BLaER1 (cell line): ENCODE data around the gene RAB18.
A peak's percentile ranks its signal among the peaks of the same experiment; 100 is the strongest.
"Not testable (repeated sequence)": the region's sequence is repeated elsewhere in the genome, so short reads cannot be mapped to it uniquely, and the experiment has no call there.

ENCODE experiments used
- H3K27ac ChIP-seq: shearing (Covaris generic); formaldehyde crosslinking; 2 replicates; pipeline ENCODE4 v1.8.1; 2022
- H3K27me3 ChIP-seq: shearing (Covaris generic); formaldehyde crosslinking; 2 replicates; pipeline ENCODE4 v1.8.1; 2022
- H3K36me3 ChIP-seq: shearing (Covaris generic); formaldehyde crosslinking; 2 replicates; pipeline ENCODE4 v1.8.1; 2022
- H3K4me1 ChIP-seq: shearing (Covaris generic); formaldehyde crosslinking; 2 replicates; pipeline ENCODE4 v1.8.1; 2022
- H3K4me2 ChIP-seq: shearing (Covaris generic); formaldehyde crosslinking; 2 replicates; pipeline ENCODE4 v1.8.1; 2022
- H3K4me3 ChIP-seq: shearing (Covaris generic); formaldehyde crosslinking; 2 replicates; pipeline ENCODE4 v1.8.1; 2022
- H3K9ac ChIP-seq: shearing (Covaris generic); formaldehyde crosslinking; 2 replicates; pipeline ENCODE4 v1.8.1; 2022
- H3K9me3 ChIP-seq: shearing (Covaris generic); formaldehyde crosslinking; 2 replicates; pipeline ENCODE4 v1.8.1; 2022
- H4K20me1 ChIP-seq: shearing (Covaris generic); formaldehyde crosslinking; 2 replicates; pipeline ENCODE4 v1.8.1; 2022
- Cebpa-rat ChIP-seq: shearing (Covaris generic); IDR thresholded peaks from 2 replicates; pipeline ENCODE4 v1.8.1; 2022

Gene RAB18

DNA sequence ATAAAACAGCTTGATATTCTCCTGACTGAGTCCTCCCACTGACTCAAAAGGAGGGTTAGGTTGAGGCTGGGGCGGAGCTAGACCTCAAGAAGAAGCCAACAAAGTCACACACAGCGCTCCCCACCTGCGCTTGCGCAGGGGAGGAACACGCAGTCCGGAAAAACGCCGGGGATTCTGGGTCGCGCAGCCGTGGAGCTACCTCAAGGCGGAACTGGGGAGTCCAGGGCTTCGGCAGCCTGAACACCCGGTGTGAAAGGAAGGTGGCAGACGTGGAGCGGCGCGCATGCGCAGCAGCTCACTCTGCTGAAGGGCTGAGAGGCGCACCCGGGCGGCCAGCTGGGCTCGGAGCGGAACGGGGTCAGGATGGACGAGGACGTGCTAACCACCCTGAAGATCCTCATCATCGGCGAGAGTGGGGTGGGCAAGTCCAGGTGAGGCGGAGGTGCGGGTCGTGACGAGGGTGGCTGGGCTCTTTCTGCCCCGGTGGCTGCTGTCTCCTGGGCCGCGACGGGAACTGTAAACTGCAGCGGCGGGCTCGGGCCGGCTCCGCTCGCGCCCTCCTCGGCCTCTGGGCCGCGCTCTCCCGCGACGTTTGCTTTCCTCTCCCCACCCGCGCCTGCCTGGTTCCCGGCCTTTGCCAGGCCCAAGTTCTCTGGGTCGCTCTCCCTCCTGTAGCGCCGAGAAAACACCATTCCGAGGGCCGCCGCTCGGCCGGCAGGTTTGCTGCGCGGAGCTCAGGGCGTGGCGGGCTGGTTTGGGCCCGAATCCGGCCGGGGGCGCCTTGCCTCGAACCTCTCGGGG lies at the start of gene RAB18:
Gene RAB18, plus strand, starts transcription at position 298 of the 801 bp plus-strand sequence. Its CDS starts 66 bp downstream, at position 364.
- Histone ChIP-seq H3K9me3 (no peaks in the 10 kb centered on the region), H3K9ac (peak within 1 kb of the TSS; percentile 94), H3K36me3 (peaks cover 25% of the 10 kb centered on the region; the same call in 1 of the 2 replicates), H3K4me1 (peaks cover 23% of the 10 kb centered on the region), H3K4me2 (peak within 1 kb of the TSS; percentile 96), H3K27ac (peak within 1 kb of the TSS; percentile 85), H4K20me1 (peaks cover 48% of the 10 kb centered on the region), H3K4me3 (peak within 1 kb of the TSS; percentile 86), H3K27me3 (no peaks in the 10 kb centered on the region)
- TF ChIP-seq Cebpa-rat = no peak

DNA sequence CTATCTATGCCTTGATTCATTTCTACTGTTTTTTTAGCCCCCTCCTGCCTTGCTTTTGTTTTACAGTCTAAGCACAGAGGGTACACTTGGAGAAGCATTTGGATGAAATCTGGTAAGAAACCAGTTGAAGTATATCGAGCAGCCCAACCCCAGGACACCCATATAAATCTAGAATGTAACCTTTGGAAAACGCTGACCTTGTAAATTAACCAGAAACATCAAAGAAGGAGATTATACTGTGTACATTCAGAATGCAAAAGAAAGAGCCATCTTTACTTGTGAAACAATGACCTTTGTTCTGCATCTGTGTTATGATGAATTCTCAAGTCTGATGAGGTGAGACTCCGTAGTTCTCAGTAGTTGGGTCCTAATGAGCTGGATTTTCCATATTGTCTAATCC lies 49.3 kb upstream of the RAB18 start:
- peaks cover 22% of the 10 kb centered on the region for H3K4me1 ChIP-seq

DNA sequence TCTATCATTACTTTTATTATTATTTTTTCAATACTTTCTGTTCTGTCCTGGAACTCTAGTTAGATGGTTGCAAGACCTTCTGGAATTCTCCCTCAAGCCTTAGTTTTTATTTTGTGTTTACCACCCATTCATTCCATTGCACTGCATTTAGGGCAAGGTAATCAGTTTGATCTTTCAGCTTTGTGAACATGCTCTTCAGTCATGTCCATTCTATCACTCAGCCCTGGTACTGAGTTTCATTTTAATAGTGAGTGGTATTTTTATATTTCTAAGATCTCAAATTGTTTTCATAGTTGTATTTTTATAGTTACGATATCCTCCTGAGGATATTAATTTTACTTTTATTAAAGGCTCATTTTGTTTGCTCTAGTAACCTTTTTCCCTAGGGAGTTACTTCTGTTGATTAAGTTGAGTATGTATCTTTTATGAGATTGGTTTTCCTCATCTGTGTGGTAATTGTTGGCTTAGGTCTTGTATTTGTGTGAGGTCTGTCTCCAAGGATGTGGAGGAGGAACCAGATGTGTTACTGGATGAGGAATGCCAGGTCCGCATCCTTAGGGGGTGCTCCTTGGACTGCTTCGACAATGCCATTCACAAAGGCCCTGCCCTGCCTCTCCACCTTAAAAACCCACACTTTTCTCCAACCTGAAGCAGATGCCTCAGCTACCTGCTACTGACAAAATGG lies 46.7 kb upstream of the RAB18 start:
- Histone ChIP-seq H3K4me3 (no peak overlapping the region), H3K36me3 (no peaks in the 10 kb centered on the region)

More for the DNA sequence above, 49.3 kb upstream of the RAB18 start:
- Histone ChIP-seq H3K4me2 (no peak overlapping the region), H3K9ac (no peak overlapping the region), H4K20me1 (no peaks in the 10 kb centered on the region), H3K9me3 (no peaks in the 10 kb centered on the region), H3K4me3 (no peak overlapping the region), H3K27me3 (no peaks in the 10 kb centered on the region), H3K36me3 (no peaks in the 10 kb centered on the region), H3K27ac (no peak overlapping the region)
- no peak for TF ChIP-seq Cebpa-rat

DNA sequence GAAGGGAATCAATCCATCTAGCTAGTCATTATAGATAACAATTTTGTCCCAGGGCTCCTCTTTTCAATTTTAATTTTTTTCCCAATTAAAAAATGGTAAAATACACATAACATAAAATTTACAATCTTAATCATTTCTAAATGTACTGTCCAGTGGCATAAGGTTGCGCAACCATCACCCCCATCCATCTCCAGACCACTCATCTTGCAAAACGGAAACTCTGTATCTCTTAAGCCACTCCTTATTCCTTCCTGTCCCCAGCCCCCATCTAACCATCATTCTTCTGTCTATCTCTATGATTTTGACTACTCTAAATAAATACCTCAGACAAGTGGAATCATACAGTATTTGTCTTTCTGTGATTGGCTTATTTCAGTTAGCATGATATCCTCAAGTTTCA lies 46.1 kb upstream of the RAB18 start:
- H3K4me2 ChIP-seq = peak overlapping the region; percentile 65
- H3K9ac ChIP-seq = no peak overlapping the region
- peak; percentile 45; the same call in 1 of the 2 replicates for TF ChIP-seq Cebpa-rat

More for the DNA sequence above, 46.7 kb upstream of the RAB18 start:
- no peak overlapping the region for H3K27ac ChIP-seq
- no peaks in the 10 kb centered on the region for H4K20me1 ChIP-seq
- H3K4me2 ChIP-seq = peak overlapping the region; percentile 65
- H3K9me3 ChIP-seq = peaks cover 10% of the 10 kb centered on the region
- H3K4me1 ChIP-seq = peaks cover 25% of the 10 kb centered on the region
- TF ChIP-seq Cebpa-rat = no peak
- no peak overlapping the region for H3K9ac ChIP-seq
- H3K27me3 ChIP-seq = no peaks in the 10 kb centered on the region

DNA sequence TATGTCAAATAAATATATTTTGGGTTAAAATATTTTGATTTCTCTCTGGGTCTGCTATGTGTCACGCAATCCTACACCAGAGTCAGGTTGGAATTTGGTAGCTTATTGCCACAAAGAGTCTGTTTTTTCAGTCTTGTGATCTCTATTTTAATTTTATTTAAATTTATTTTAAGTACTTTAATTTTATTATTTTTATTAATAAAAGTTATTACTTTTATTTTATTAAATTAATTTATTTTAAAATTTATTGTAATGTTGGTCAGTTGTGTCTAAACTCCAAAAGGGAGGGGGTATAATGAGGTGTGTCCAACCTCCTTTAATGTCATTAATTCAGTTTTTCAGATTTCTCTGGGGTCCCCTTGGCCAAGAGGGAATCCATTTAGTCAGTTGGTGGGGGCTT lies 42.8 kb upstream of the RAB18 start:
- Histone ChIP-seq H3K9me3 (peaks cover 23% of the 10 kb centered on the region), H3K27me3 (no peaks in the 10 kb centered on the region), H3K4me3 (no peak overlapping the region), H3K27ac (no peak overlapping the region), H3K4me2 (no peak overlapping the region), H3K36me3 (no peaks in the 10 kb centered on the region), H3K4me1 (peaks cover 64% of the 10 kb centered on the region), H4K20me1 (no peaks in the 10 kb centered on the region), H3K9ac (no peak overlapping the region)
- TF ChIP-seq Cebpa-rat = no peak

More for the DNA sequence above, 46.1 kb upstream of the RAB18 start:
- Histone ChIP-seq H3K36me3 (no peaks in the 10 kb centered on the region), H3K27me3 (no peaks in the 10 kb centered on the region), H4K20me1 (no peaks in the 10 kb centered on the region), H3K27ac (no peak overlapping the region; the same call in 1 of the 2 replicates), H3K4me3 (no peak overlapping the region), H3K9me3 (peaks cover 15% of the 10 kb centered on the region), H3K4me1 (peaks cover 31% of the 10 kb centered on the region)

DNA sequence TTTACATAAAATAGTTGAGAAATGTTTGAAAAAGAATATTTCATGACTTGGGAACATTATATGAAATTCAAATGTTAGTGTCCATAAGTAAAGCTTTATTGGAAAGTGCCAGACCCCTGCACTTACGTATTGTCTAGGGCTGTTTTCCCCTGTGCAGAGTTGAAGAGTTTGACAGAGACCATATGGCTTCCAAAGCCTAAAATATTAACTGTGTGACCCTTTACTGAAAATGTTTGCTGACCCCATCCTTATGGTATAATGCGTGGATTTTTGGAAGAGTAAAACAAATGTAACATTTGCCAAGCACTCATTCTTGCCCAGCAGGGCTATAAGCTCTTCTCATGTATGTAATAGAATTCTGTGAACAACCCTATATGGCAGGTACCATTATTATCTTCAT lies 40.1 kb upstream of the RAB18 start:
- no peak overlapping the region for H3K9ac ChIP-seq
- no peak overlapping the region for H3K4me3 ChIP-seq
- no peaks in the 10 kb centered on the region for H3K36me3 ChIP-seq
- no peak for TF ChIP-seq Cebpa-rat
- no peaks in the 10 kb centered on the region for H4K20me1 ChIP-seq
- H3K9me3 ChIP-seq = peaks cover 34% of the 10 kb centered on the region
- H3K27ac ChIP-seq = 0 out of 2 replicates have a peak overlapping the region, but pooled peaks have one; percentile 66
- peak overlapping the region; percentile 68 for H3K4me2 ChIP-seq
- peaks cover 46% of the 10 kb centered on the region for H3K4me1 ChIP-seq
- H3K27me3 ChIP-seq = no peaks in the 10 kb centered on the region

DNA sequence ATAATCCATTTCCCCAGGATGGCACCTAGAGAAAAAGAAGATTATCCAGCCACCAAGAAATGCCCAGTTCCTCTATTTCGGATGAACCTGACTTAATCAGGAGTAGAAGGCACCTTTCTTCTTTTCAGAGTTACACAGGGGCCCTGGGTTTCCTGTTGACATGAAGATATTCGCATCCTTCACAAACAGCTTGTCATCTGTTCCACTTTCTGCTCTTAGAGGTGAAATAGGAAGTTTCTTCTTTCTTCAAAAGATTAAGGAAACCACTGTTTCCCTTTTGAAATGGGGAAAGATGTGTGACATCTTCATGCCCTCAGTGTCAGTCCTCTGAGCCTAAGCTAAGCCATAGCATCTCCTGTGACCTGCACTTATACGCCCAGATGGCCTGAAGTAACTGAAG lies 39.1 kb upstream of the RAB18 start:
- TF ChIP-seq Cebpa-rat = no peak
- H3K27ac ChIP-seq = peak overlapping the region; percentile 66

DNA sequence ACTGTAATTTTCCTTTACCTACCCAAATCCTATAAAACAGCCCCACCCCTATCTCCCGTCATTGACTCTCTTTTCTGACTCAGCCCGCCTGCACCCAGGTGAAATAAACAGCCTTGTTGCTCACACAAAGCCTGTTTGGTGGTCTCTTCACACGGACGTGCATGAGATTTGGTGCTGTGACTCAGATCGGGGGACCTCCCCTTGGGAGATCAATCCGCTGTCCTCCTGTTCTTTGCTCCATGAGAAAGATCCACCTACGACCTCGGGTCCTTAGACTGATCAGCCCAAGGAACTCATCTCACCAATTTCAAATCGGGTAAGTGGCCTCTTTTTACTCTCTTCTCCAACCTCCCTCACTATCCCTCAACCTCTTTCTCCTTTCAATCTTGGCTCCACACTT lies 38.5 kb upstream of the RAB18 start:
- H3K27ac ChIP-seq = peak overlapping the region; percentile 66
- H3K9me3 ChIP-seq = peaks cover 34% of the 10 kb centered on the region
- H3K4me3 ChIP-seq = not testable (repeated sequence)

More for the DNA sequence above, 39.1 kb upstream of the RAB18 start:
- peaks cover 43% of the 10 kb centered on the region for H3K4me1 ChIP-seq
- peak overlapping the region; percentile 68 for H3K4me2 ChIP-seq
- H3K9me3 ChIP-seq = peaks cover 34% of the 10 kb centered on the region
- H3K36me3 ChIP-seq = no peaks in the 10 kb centered on the region
- H4K20me1 ChIP-seq = no peaks in the 10 kb centered on the region
- no peak overlapping the region for H3K9ac ChIP-seq
- no peak overlapping the region; the same call in 1 of the 2 replicates for H3K4me3 ChIP-seq
- no peaks in the 10 kb centered on the region for H3K27me3 ChIP-seq

DNA sequence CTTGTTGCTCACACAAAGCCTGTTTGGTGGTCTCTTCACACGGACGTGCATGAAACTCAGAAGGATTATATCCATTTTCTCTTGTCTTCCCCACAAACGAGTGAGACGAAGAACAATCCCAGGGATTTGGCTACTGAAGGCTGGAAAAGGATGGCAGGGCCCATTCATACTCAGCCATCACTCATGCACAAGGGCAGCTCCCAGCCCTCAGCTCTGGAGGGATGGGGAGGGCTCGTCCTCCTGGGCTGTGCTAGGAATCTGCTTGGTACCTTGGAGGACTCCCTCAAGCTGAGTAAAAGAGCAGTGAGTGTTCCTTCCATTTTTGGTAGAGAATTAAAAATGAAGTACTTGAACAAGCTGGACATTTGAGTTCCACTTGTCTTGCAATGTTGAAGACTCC lies 33.2 kb upstream of the RAB18 start:
- no peak for TF ChIP-seq Cebpa-rat
- H3K4me2 ChIP-seq = no peak overlapping the region
- H3K27me3 ChIP-seq = no peaks in the 10 kb centered on the region
- H4K20me1 ChIP-seq = no peaks in the 10 kb centered on the region
- no peaks in the 10 kb centered on the region for H3K36me3 ChIP-seq
- no peak overlapping the region for H3K4me3 ChIP-seq
- no peak overlapping the region for H3K9ac ChIP-seq
- H3K9me3 ChIP-seq = peaks cover 11% of the 10 kb centered on the region
- H3K27ac ChIP-seq = no peak overlapping the region
- H3K4me1 ChIP-seq = peaks cover 5% of the 10 kb centered on the region

More for the DNA sequence above, 38.5 kb upstream of the RAB18 start:
- H3K9ac ChIP-seq, H3K36me3 ChIP-seq, H4K20me1 ChIP-seq, H3K27me3 ChIP-seq: not testable (repeated sequence)
- H3K4me2 ChIP-seq = peak overlapping the region; percentile 68
- peaks cover 43% of the 10 kb centered on the region for H3K4me1 ChIP-seq

DNA sequence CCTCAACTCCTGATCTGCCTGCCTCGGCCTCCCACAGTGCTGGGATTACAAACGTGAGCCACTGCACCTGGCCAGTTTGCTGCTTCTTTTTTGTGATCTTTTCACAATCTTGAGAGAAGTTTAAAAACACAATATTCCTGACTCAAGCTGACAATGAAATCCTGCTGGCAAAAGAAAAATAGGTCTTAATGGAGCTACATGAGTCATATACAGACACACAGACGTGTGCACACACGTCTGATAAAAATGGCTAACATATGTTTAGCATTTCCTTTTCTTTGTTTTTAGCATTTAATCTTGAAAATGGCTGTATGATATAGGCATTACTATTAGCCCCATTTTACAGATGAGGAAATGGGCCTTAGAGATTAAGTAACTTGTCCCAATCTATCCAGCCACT lies 29.4 kb upstream of the RAB18 start:
- Histone ChIP-seq H3K4me1 (no peaks in the 10 kb centered on the region), H3K4me3 (no peak overlapping the region), H3K27ac (no peak overlapping the region), H3K27me3 (no peaks in the 10 kb centered on the region), H3K9me3 (peaks cover 21% of the 10 kb centered on the region), H4K20me1 (no peaks in the 10 kb centered on the region), H3K9ac (no peak overlapping the region), H3K4me2 (no peak overlapping the region), H3K36me3 (no peaks in the 10 kb centered on the region)
- TF ChIP-seq Cebpa-rat = no peak
